ENCODE measurements around the gene SUN1. TPM values are rescaled to one million over a fixed set of nuclear protein-coding genes. Genes with fewer than 3 reads are reported as not detected.

The SUN1 gene
- polyA plus RNA-seq, 1 of the 3 experiments (the other 2 are of a cell fraction) = 369 TPM

- CTCF ChIA-PET = interaction anchor here (0.8 to 11.8 kb wide), 3 partner anchors 22 to 58 kb away, joined by 3 to 112 read pairs (median 5); partner anchors contain the start of gene GET4
- peaks cover 54% of the 10 kb centered on the region for H3K79me2 ChIP-seq (ENCODE audit: insufficient read depth)
- no peaks in the 10 kb centered on the region for H3F3A ChIP-seq (replicated peaks; ENCODE audit: insufficient read depth)
- no peak overlapping the region for H3K9ac ChIP-seq
- no peaks in the 10 kb centered on the region for H3K9me2 ChIP-seq
- 86% methylated on average over 8 of the region's 14 CpGs for WGBS (ENCODE audit: low lambda C conversion rate)
- no peak overlapping the region for H3K4me3 ChIP-seq (ENCODE audit: low read depth in 2 of 2, low read length in 1 of 2)
- DNase-seq = no peak
- peaks cover 50 to 58% of the 10 kb centered on the region in 2 experiments for H3K36me3 ChIP-seq (replicated peaks in 1 of 2; ENCODE audit: control insufficient read depth in 1 of 2, insufficient read depth in 2 of 2, low read length in 1 of 2)
- H2AFZ ChIP-seq (ENCODE audit: low read depth) = no peak overlapping the region
- H3K4me2 ChIP-seq = no peak overlapping the region
- H3K9me3 ChIP-seq = no peaks in the 10 kb centered on the region
- POLR2A ChIA-PET = no interaction called here
- H4K20me1 ChIP-seq (ENCODE audit: insufficient read depth) = no peaks in the 10 kb centered on the region
- no peak for TF ChIP-seq RXRA (IDR thresholded peaks at IDR 0.05; ENCODE audit: borderline replicate concordance, low read depth)
- no peak for TF ChIP-seq RCOR1 (IDR thresholded peaks at IDR 0.05; ENCODE audit: low read length)
- TF ChIP-seq TAF1 (IDR thresholded peaks at IDR 0.05; ENCODE audit: borderline replicate concordance, low read depth, low read length) = no peak
- TF ChIP-seq NRF1 (IDR thresholded peaks at IDR 0.05; ENCODE audit: low read depth, low read length) = no peak
- TF ChIP-seq TCF12 (IDR thresholded peaks at IDR 0.05) = no peak
- no peak for TF ChIP-seq MAX (IDR thresholded peaks at IDR 0.05; ENCODE audit: low read depth)
- no peak for TF ChIP-seq CHD2 (IDR thresholded peaks at IDR 0.05; ENCODE audit: low read length, partially characterized antibody)
- TF ChIP-seq EZH2phosphoT487 (IDR thresholded peaks at IDR 0.05; ENCODE audit: borderline replicate concordance, low read depth) = no peak
- no peak for TF ChIP-seq ZBTB33 (IDR thresholded peaks at IDR 0.05; ENCODE audit: borderline replicate concordance, low read depth)
- TF ChIP-seq CTCF (IDR thresholded peaks at IDR 0.05) = no peak
- TF ChIP-seq NFIC (IDR thresholded peaks at IDR 0.05; ENCODE audit: borderline replicate concordance) = no peak
- no peak for TF ChIP-seq POLR2AphosphoS5 (IDR thresholded peaks at IDR 0.05; ENCODE audit: low read depth, low read length)
- no peak for TF ChIP-seq GABPA (IDR thresholded peaks at IDR 0.05; ENCODE audit: low read depth)
- TF ChIP-seq RAD21 (IDR thresholded peaks at IDR 0.05; ENCODE audit: low read length) = no peak
- TF ChIP-seq MXI1 (IDR thresholded peaks at IDR 0.05; ENCODE audit: low read depth, low read length) = no peak
- no peak for TF ChIP-seq USF2 (IDR thresholded peaks at IDR 0.05; ENCODE audit: borderline replicate concordance, low read depth, low read length)
- no peak for TF ChIP-seq FOXM1 (IDR thresholded peaks at IDR 0.05; ENCODE audit: low read depth)
- no peak for TF ChIP-seq REST (IDR thresholded peaks at IDR 0.05; ENCODE audit: low read depth, low read length)
- no peak for TF ChIP-seq EP300 (IDR thresholded peaks at IDR 0.05; ENCODE audit: borderline replicate concordance in 1 of 2, low read depth in 1 of 2, low read length in 1 of 2)
- no peak for TF ChIP-seq FOXJ3 (CRISPR knock-in tag; IDR thresholded peaks at IDR 0.05)
- peaks cover 0 to 10% of the 10 kb centered on the region in 2 experiments; a peak in 1 of 4 replicates for H3K4me1 ChIP-seq (ENCODE audit: control insufficient read depth in 1 of 2, insufficient read depth in 2 of 2, low read depth in 1 of 2, low read length in 1 of 2)
- no peak overlapping the region for H3K27ac ChIP-seq (ENCODE audit: low read depth in 2 of 2, low read length in 1 of 2)
- H3K27me3 ChIP-seq (ENCODE audit: insufficient read depth) = no peaks in the 10 kb centered on the region
Measured at GRCh38 chr7:844043-844442, 11.8 kb downstream of the SUN1 start.
